Frontal cortex (tissue), 4 donors: ENCODE results near the gene ZMYND10. TPM values are rescaled to one million over a fixed set of nuclear protein-coding genes. Genes with fewer than 3 reads are reported as not detected.
A peak's percentile ranks its signal among the peaks of the same experiment; 100 is the strongest.

ENCODE experiments used
- DNase-seq, 2 donors: peaks; one replicate each; pipeline ENCODE4 v3.0.0; 2012; ENCODE audit warnings: low spot score in 2 of 2
- FAIRE-seq: peaks from 2 replicates; lab custom pipeline; 2012; peaks lifted over from hg19 to GRCh38; lab: Jason Lieb, UNC
- total RNA-seq: library from RNA; depleted of rRNA; stranded (reverse); fragments of >200 nt; gene quantifications from one replicate; pipeline ENCODE4 v1.2.3, GENCODE V29; 2014
- donor health status: control.
- donor health status: control.
- donor health status: control.

ZMYND10 gene
- total RNA-seq = 3.7 TPM

- no peak for FAIRE-seq
- peak in 1 of 2 donors; percentile 81 for DNase-seq
Observed at GRCh38 chr3:50345586-50346234, at the start of gene ZMYND10. Gene ZMYND10 (minus strand): TSS chr3:50345732. CDS start chr3:50345579, 153 bp downstream.

GRCh38 chr3:50393061-50393460 lies 47.5 kb upstream of the ZMYND10 start:
- FAIRE-seq (no peak), DNase-seq (no peak)

GRCh38 chr3:50392101-50392715 lies 46.7 kb upstream of the ZMYND10 start:
- no peak for FAIRE-seq

GRCh38 chr3:50390508-50391224 lies 45.1 kb upstream of the ZMYND10 start:
- FAIRE-seq (no peak), DNase-seq (peak in 1 of 2 donors; percentile 55)

More at GRCh38 chr3:50392101-50392715, 46.7 kb upstream of the ZMYND10 start:
- no peak for DNase-seq

GRCh38 chr3:50389414-50389767 lies 43.9 kb upstream of the ZMYND10 start:
- DNase-seq (no peak), FAIRE-seq (no peak)

- DNase-seq = no peak
- FAIRE-seq = no peak
Observed at GRCh38 chr3:50388720-50389413, 43.3 kb upstream of the ZMYND10 start.

- FAIRE-seq = no peak
- DNase-seq = peak; percentile 54 to 77
Observed at GRCh38 chr3:50388016-50388719, 42.6 kb upstream of the ZMYND10 start.

GRCh38 chr3:50385754-50386153 lies 40.2 kb upstream of the ZMYND10 start:
- DNase-seq (no peak), FAIRE-seq (no peak)

- DNase-seq (peak in 1 of 2 donors; percentile 4), FAIRE-seq (no peak)
Observed at GRCh38 chr3:50383750-50384149, 38.2 kb upstream of the ZMYND10 start.

- DNase-seq (no peak), FAIRE-seq (no peak)
Observed at GRCh38 chr3:50382722-50383121, 37.2 kb upstream of the ZMYND10 start.

GRCh38 chr3:50381383-50381782 lies 35.9 kb upstream of the ZMYND10 start:
- DNase-seq (no peak), FAIRE-seq (no peak)

GRCh38 chr3:50380405-50381085 lies 35.0 kb upstream of the ZMYND10 start:
- FAIRE-seq = no peak
- no peak for DNase-seq

GRCh38 chr3:50378757-50379156 lies 33.2 kb upstream of the ZMYND10 start:
- DNase-seq (no peak), FAIRE-seq (no peak)

GRCh38 chr3:50378024-50378423 lies 32.5 kb upstream of the ZMYND10 start:
- FAIRE-seq = no peak

GRCh38 chr3:50375258-50375931 lies 29.9 kb upstream of the ZMYND10 start:
- DNase-seq (no peak), FAIRE-seq (no peak)

More at GRCh38 chr3:50378024-50378423, 32.5 kb upstream of the ZMYND10 start:
- no peak for DNase-seq

- no peak for FAIRE-seq
- DNase-seq = no peak
Observed at GRCh38 chr3:50374363-50375257, 29.1 kb upstream of the ZMYND10 start.

GRCh38 chr3:50373146-50374051 lies 27.9 kb upstream of the ZMYND10 start:
- DNase-seq = no peak
- no peak for FAIRE-seq
